Endothelial cell of umbilical vein (primary cell): Measurements from ENCODE around the gene MEI4. TPM values are rescaled to one million over a fixed set of nuclear protein-coding genes. Genes with fewer than 3 reads are reported as not detected.

Source experiments
- BruUV-seq: library from RNA; stranded (reverse); fragments of 400-500 nt; replicated peaks from 2 replicates; lab custom pipeline; 2021; lab: Mats Ljungman, UMichigan
- CTCF ChIA-PET: fragments of 300-600, 350-600 bp; sonication (Branson Sonifier 250); formaldehyde crosslinking; loops from one replicate; lab custom pipeline; 2021; ENCODE audit warnings: antibody characterized with exemption, inconsistent platforms; lab: Charles Lee
- POLR2A ChIA-PET: fragments of 300-600, 350-600 bp; sonication (Branson Sonifier 250); formaldehyde crosslinking; loops from one replicate; lab custom pipeline; 2021; ENCODE audit warnings: antibody characterized with exemption, inconsistent platforms; lab: Charles Lee
- DNase-seq: peaks from one replicate; pipeline ENCODE4 v3.0.0-alpha.2; 2011; ENCODE audit warnings: low read depth, low spot score
- FAIRE-seq: peaks from 2 replicates; lab custom pipeline; 2011; peaks lifted over from hg19 to GRCh38; lab: Jason Lieb, UNC
- H2AFZ ChIP-seq: 2 replicates; pipeline ENCODE4 v1.6.0; 2012; ENCODE audit warnings: low read depth, low read length, control low read depth, inconsistent platforms
- H3K27ac ChIP-seq: 2 replicates; pipeline ENCODE4 v1.5.1; 2011; ENCODE audit warnings: low read depth, mild to moderate bottlenecking, control low read depth, low read length, moderate library complexity; ENCODE audit not compliant: insufficient read depth
- H3K27me3 ChIP-seq, 2 experiments: 2 replicates each; pipeline versions ENCODE4 v1.6.0 to v1.6.1; 2011; ENCODE audit warnings: low read length in 2 of 2, mixed read lengths in 1 of 2; ENCODE audit not compliant: control insufficient read depth in 2 of 2, insufficient read depth in 2 of 2
- H3K36me3 ChIP-seq, 2 experiments: 2 replicates in 1 of 2; 3 replicates in 1 of 2; pipeline ENCODE4 v1.5.1; 2011; ENCODE audit warnings: low read length in 2 of 2, mild to moderate bottlenecking in 1 of 2, moderate library complexity in 1 of 2; ENCODE audit not compliant: control insufficient read depth in 2 of 2, insufficient read depth in 2 of 2; ENCODE audit errors: extremely low read depth in 1 of 2
- H3K4me1 ChIP-seq: 3 replicates; pipeline ENCODE4 v1.5.1; 2011; ENCODE audit warnings: mild to moderate bottlenecking, low read length; ENCODE audit not compliant: control insufficient read depth, insufficient read depth; ENCODE audit errors: extremely low read depth
- H3K4me2 ChIP-seq: 2 replicates; pipeline ENCODE4 v1.6.1; 2011; ENCODE audit warnings: low read length, control low read depth, mixed read lengths; ENCODE audit not compliant: insufficient read depth
- H3K4me3 ChIP-seq, 3 experiments: fragments of 200-600 bp in 1 of 3; sonication (generic), shearing (Covaris generic) in 1 of 3; replicated peaks in 1 of 3; 2 replicates each; pipeline ENCODE4 v1.5.1; 2011 to 2016; ENCODE audit warnings: control low read depth in 3 of 3, low read length in 3 of 3, mild to moderate bottlenecking in 2 of 3, inconsistent platforms in 1 of 3, low read depth in 1 of 3, moderate library complexity in 1 of 3; ENCODE audit not compliant: insufficient read depth in 1 of 3
- H3K79me2 ChIP-seq: 2 replicates; pipeline ENCODE4 v1.6.0; 2012; ENCODE audit warnings: low read length, inconsistent platforms; ENCODE audit not compliant: control insufficient read depth, insufficient read depth
- H3K9ac ChIP-seq: replicated peaks from 2 replicates; pipeline ENCODE3; 2011; ENCODE audit warnings: low read length, control low read depth; ENCODE audit not compliant: insufficient read depth; ENCODE audit errors: extremely low read depth
- H3K9me1 ChIP-seq: replicated peaks from 3 replicates; pipeline ENCODE4 v1.6.0; 2011; ENCODE audit warnings: mild to moderate bottlenecking, low read length; ENCODE audit not compliant: control insufficient read depth, insufficient read depth; ENCODE audit errors: extremely low read depth
- H3K9me3 ChIP-seq: replicated peaks from 2 replicates; pipeline ENCODE4 v1.5.1; 2012; ENCODE audit warnings: low read length, inconsistent platforms; ENCODE audit not compliant: control insufficient read depth, insufficient read depth
- H4K20me1 ChIP-seq: replicated peaks from 2 replicates; pipeline ENCODE3; 2011; ENCODE audit warnings: mild to moderate bottlenecking, low read length; ENCODE audit not compliant: control insufficient read depth, insufficient read depth; ENCODE audit errors: extremely low read depth
- CTCF ChIP-seq, 2 donors: IDR thresholded peaks; 1 replicate in 1 of 2; 2 replicates in 1 of 2; pipeline ENCODE4 v1.5.1; 2011; ENCODE audit warnings: low read length in 2 of 2, mild to moderate bottlenecking in 2 of 2, moderate library complexity in 2 of 2, control low read depth in 1 of 2, inconsistent platforms in 1 of 2, low read depth in 1 of 2; ENCODE audit not compliant: insufficient read depth in 1 of 2; ENCODE audit errors: extremely low read depth in 1 of 2
- EZH2 ChIP-seq: IDR thresholded peaks from 2 replicates; pipeline ENCODE4 v1.6.1; 2012; ENCODE audit warnings: borderline replicate concordance, low read depth, mild to moderate bottlenecking, moderate library complexity, low read length, inconsistent platforms; ENCODE audit not compliant: severe bottlenecking
- FOS ChIP-seq: IDR thresholded peaks from 2 replicates; pipeline ENCODE4 v1.6.1; 2011; ENCODE audit warnings: mild to moderate bottlenecking, low read length, moderate library complexity, borderline replicate concordance; ENCODE audit not compliant: insufficient read depth
- GATA2 ChIP-seq: IDR thresholded peaks from 2 replicates; pipeline ENCODE4 v1.7.0; 2011; ENCODE audit warnings: low read depth, mild to moderate bottlenecking, moderate library complexity, mixed read lengths, low read length; ENCODE audit not compliant: insufficient read length, insufficient read depth
- JUN ChIP-seq: IDR thresholded peaks from 2 replicates; pipeline ENCODE4 v1.6.1; 2011; ENCODE audit warnings: borderline replicate concordance, low read depth; ENCODE audit not compliant: insufficient read length, insufficient read depth
- MYC ChIP-seq: IDR thresholded peaks from one replicate; pipeline ENCODE4 v1.6.1; 2011; ENCODE audit warnings: mild to moderate bottlenecking, low read depth, low read length
- POLR2A ChIP-seq: IDR thresholded peaks from 2 replicates; pipeline ENCODE4 v1.6.1; 2012; ENCODE audit warnings: low read depth, mild to moderate bottlenecking, control low read depth, low read length
- POLR2AphosphoS5 ChIP-seq: IDR thresholded peaks from 2 replicates; pipeline ENCODE4 v1.6.1; 2012; ENCODE audit warnings: low read depth, mild to moderate bottlenecking, control low read depth, low read length, moderate library complexity; ENCODE audit not compliant: insufficient read depth
- dilution Hi-C: fragments of 300-500 bp; cut with MboI; formaldehyde crosslinking; loops from one replicate; pipeline ENCODE4 v1.15.0; 2019; ENCODE audit warnings: low sequenced_read_pairs; ENCODE audit not compliant: extremely low pct_ligation_motif_present
- intact Hi-C: fragments of 100-400 bp; cut with micrococcal nuclease; formaldehyde crosslinking; loops from one replicate; pipeline ENCODE4 v1.10.0; 2022
- polyA plus RNA-seq, 4 experiments: library from polyadenylated mRNA; depleted of rRNA in 3 of 4; stranded (reverse) in 3 of 4; unstranded in 1 of 4; fragments of >200 nt; gene quantifications; 2 replicates each; pipeline versions ENCODE4 v1.2.1 to v1.2.3, GENCODE V29; 2011 to 2012; ENCODE audit warnings: missing spikeins in 1 of 4
- total RNA-seq: library from RNA; stranded (reverse); gene quantifications from 2 replicates; pipeline ENCODE4 v1.2.3, GENCODE V29; 2021
- TF ChIP-seq, protein P1 (sequence below): IDR thresholded peaks from 2 replicates; pipeline ENCODE4 v1.6.1; 2011; ENCODE audit not compliant: insufficient read depth, insufficient read length

Gene MEI4
- total and polyA plus RNA-seq, 2 donors (not counting 3 experiments of a cell fraction or from before 2014, with no cell fraction given) = not detected

GRCh38 chr6:77686931-77687330 lies 34.1 kb downstream of the MEI4 start:
- no TSS peak for BruUV-seq
- CTCF ChIA-PET = interaction anchor here (1.1 kb wide), 1 partner anchor 37 kb away, joined by 3 read pairs; no protein-coding TSS in a partner anchor
- no peaks in the 10 kb centered on the region for H3K79me2 ChIP-seq
- no peaks in the 10 kb centered on the region for H3K4me1 ChIP-seq
- H2AFZ ChIP-seq = no peak overlapping the region
- H3K27ac ChIP-seq = no peak overlapping the region
- no peaks in the 10 kb centered on the region for H4K20me1 ChIP-seq
- H3K36me3 ChIP-seq = no peaks in the 10 kb centered on the region
- H3K4me2 ChIP-seq = no peak overlapping the region
- H3K9me1 ChIP-seq = no peaks in the 10 kb centered on the region
- no peaks in the 10 kb centered on the region for H3K9me3 ChIP-seq
- TF ChIP-seq GATA2 (no peak), MYC (no peak), EZH2 (no peak), POLR2AphosphoS5 (no peak), JUN (no peak), CTCF (IDR thresholded peaks at IDR 0.05; ENCODE audit: extremely low read depth in 1 of 2, insufficient read depth in 1 of 2, low read depth in 1 of 2, low read length in 2 of 2) (no peak), FOS (no peak), POLR2A (no peak)
- TF ChIP-seq, protein P1, sequence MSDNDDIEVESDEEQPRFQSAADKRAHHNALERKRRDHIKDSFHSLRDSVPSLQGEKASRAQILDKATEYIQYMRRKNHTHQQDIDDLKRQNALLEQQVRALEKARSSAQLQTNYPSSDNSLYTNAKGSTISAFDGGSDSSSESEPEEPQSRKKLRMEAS = no peak
- H3K27me3 ChIP-seq = peaks cover 3 to 4% of the 10 kb centered on the region in 2 experiments
- DNase-seq (no peak), FAIRE-seq (no peak)
- H3K9ac ChIP-seq = no peak overlapping the region
- POLR2A ChIA-PET = no interaction called here
- no peak overlapping the region for H3K4me3 ChIP-seq
- intact Hi-C loops = no loop called here
- dilution Hi-C loops = no loop called here
